ENCODE data around the gene PUM1.

PUM1 gene

DNA sequence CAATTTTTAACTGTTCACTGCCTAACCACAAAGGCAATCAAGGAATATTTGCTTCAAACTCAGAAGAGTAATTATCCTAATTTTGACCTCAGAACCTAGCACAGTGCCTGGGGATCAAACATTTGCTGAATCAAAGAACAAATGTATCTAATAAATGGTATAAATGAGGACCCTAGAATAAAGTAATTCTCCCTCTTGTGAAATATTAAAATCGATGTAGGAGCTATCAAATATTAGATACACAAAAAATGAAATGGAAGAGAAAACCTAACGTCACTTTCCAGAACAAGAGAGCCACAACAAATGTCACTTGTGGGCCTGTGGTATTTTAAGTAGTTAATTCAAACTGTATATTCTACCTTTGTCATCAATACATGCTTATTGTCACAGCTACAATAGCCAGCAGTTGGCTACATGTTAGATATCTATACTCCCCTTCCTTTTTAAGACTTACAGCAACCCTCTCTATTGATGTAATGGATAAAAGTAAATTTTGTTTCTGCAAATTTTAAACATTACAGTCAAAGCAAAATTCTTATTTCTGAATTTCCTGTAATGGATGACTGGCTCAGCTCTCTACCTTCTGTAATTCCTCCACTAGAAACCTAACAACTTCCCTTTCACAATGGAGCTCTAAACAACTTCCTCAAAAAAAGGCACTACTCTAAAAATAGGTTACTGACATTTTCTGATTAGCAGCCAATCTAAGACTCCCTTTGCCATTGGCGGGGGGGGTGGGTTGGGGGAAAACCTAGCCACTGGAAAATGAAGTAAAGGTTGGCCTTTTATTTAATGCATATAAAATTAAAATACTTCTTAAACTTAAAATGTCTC is 37.6 kb downstream of the PUM1 start:
- Histone ChIP-seq H3K4me3 (no peak overlapping the region), H3K9me3 (ENCODE audit: low read depth, low read length) (no peaks in the 10 kb centered on the region), H3K27ac (no peak overlapping the region), H3K36me3 (ENCODE audit: insufficient read depth, low read length) (peaks cover 59% of the 10 kb centered on the region), H3K9ac (ENCODE audit: insufficient read length) (no peak overlapping the region)
- no peak for DNase-seq (ENCODE audit: low read depth, low spot score)
- no peak for TF ChIP-seq POLR2AphosphoS5 (IDR thresholded peaks at IDR 0.05; ENCODE audit: borderline replicate concordance, low read depth, low read length)
- TF ChIP-seq FOXP2 (optimal IDR thresholded peaks at IDR 0.05; ENCODE audit: control extremely low read depth, extremely low read length, insufficient read depth), result no peak
- no peak for TF ChIP-seq EZH2 (IDR thresholded peaks at IDR 0.05)

GRCh38 chr1:31022259-31022658 is 43.3 kb downstream of the PUM1 start:
- TF ChIP-seq POLR2AphosphoS5 (IDR thresholded peaks at IDR 0.05; ENCODE audit: borderline replicate concordance, low read depth, low read length) (no peak), FOXP2 (optimal IDR thresholded peaks at IDR 0.05; ENCODE audit: control extremely low read depth, extremely low read length, insufficient read depth) (no peak), EZH2 (IDR thresholded peaks at IDR 0.05) (no peak)
- Histone ChIP-seq H3K9ac (ENCODE audit: insufficient read length) (no peak overlapping the region), H3K9me3 (ENCODE audit: low read depth, low read length) (no peaks in the 10 kb centered on the region), H3K36me3 (ENCODE audit: insufficient read depth, low read length) (peaks cover 70% of the 10 kb centered on the region), H3K4me3 (no peak overlapping the region), H3K27ac (no peak overlapping the region)
- DNase-seq (ENCODE audit: low read depth, low spot score), result no peak

DNA sequence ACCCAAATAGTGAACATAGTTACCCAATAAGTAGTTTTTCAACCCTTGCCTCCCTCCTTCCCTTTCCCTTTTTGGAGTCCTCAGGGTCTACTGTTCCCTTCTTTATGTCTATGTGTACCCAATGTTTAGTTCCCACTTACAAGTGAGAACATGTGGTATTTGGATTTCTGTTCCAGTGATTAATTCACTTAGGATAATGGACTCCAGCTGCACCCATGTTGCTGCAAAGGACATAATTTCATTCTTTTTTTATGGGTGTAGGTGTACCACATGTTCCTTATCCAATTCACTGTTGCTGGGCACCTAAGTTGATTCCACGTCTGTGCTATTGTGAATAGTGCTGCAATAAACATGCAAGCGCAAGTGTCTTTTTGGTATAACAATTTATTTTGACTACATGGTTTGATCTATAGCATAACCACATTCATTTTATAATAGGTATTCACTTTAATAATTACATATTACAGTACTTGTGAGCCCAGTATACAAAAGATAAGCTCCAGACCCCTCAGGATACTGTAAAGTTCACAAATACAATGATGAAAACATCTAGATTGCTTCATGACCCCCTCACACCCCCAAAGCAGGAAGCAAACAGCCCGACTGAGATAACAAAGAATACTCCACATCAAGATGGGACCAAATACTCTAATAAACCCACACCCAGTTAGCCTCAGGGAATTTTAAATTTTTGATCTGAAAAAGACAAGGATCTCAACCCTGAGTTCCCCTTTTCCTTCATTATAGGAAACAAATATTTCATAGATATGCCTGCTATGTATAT is 45.3 kb downstream of the PUM1 start:
- TF ChIP-seq POLR2AphosphoS5 (IDR thresholded peaks at IDR 0.05; ENCODE audit: borderline replicate concordance, low read depth, low read length) (no peak), FOXP2 (optimal IDR thresholded peaks at IDR 0.05; ENCODE audit: control extremely low read depth, extremely low read length, insufficient read depth) (no peak), EZH2 (IDR thresholded peaks at IDR 0.05) (no peak)
- H3K9me3 ChIP-seq (ENCODE audit: low read depth, low read length), result no peaks in the 10 kb centered on the region
- peak overlapping the region; percentile 11; the same call in 1 of the 2 replicates for H3K27ac ChIP-seq
- no peak for DNase-seq (ENCODE audit: low read depth, low spot score)
- H3K4me3 ChIP-seq, result no peak overlapping the region
- H3K9ac ChIP-seq (ENCODE audit: insufficient read length), result no peak overlapping the region
- peaks cover 62% of the 10 kb centered on the region for H3K36me3 ChIP-seq (ENCODE audit: insufficient read depth, low read length)

- H3K9me3 ChIP-seq (ENCODE audit: low read depth, low read length), result no peaks in the 10 kb centered on the region
- no peak overlapping the region for H3K4me3 ChIP-seq
- no peak for DNase-seq (ENCODE audit: low read depth, low spot score)
- H3K27ac ChIP-seq, result no peak overlapping the region
- TF ChIP-seq POLR2AphosphoS5 (IDR thresholded peaks at IDR 0.05; ENCODE audit: borderline replicate concordance, low read depth, low read length), result no peak
- TF ChIP-seq FOXP2 (optimal IDR thresholded peaks at IDR 0.05; ENCODE audit: control extremely low read depth, extremely low read length, insufficient read depth), result no peak
- no peak for TF ChIP-seq EZH2 (IDR thresholded peaks at IDR 0.05)
- no peak overlapping the region for H3K9ac ChIP-seq (ENCODE audit: insufficient read length)
- peaks cover 56% of the 10 kb centered on the region for H3K36me3 ChIP-seq (ENCODE audit: insufficient read depth, low read length)
Observed at GRCh38 chr1:31019401-31019800, 46.1 kb downstream of the PUM1 start.

- H3K27ac ChIP-seq, result no peak overlapping the region
- H3K9ac ChIP-seq (ENCODE audit: insufficient read length), result no peak overlapping the region
- H3K4me3 ChIP-seq, result no peak overlapping the region
- no peaks in the 10 kb centered on the region for H3K9me3 ChIP-seq (ENCODE audit: low read depth, low read length)
- H3K36me3 ChIP-seq (ENCODE audit: insufficient read depth, low read length), result peaks cover 32% of the 10 kb centered on the region
- no peak for DNase-seq (ENCODE audit: low read depth, low spot score)
- TF ChIP-seq POLR2AphosphoS5 (IDR thresholded peaks at IDR 0.05; ENCODE audit: borderline replicate concordance, low read depth, low read length) (no peak), FOXP2 (optimal IDR thresholded peaks at IDR 0.05; ENCODE audit: control extremely low read depth, extremely low read length, insufficient read depth) (no peak), EZH2 (IDR thresholded peaks at IDR 0.05) (no peak)
Observed at GRCh38 chr1:31016868-31017267, 48.6 kb downstream of the PUM1 start.

DNA sequence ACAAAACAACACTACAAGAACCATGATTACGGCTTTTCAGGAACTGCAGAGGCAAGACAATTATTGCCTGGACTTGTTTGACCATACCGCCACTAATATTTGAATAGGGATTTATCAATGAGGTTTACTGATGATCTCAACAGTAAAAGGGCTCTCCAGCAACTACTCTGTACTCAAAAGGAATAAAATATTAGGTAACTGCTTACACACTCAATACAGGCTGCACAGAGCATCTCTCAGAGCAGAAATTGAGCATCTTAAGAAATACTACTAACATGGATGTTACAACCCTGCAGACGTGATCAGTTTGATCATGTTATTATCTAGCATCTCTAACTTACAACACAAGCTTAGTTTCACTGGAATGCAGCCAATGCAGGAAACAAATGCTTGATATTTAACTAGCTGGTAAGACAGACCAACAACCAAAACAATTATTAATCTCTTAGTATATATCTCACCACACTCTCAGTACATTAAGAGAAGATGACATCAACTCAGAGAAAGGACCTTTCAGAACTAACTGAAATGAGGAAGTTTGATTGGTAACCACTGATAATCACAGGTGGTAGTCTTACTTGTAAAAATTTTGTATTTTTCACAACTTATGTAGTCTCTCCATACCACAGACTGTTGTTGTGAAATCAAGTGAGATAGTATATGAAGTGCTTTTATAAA is 52.2 kb downstream of the PUM1 start:
- H3K27ac ChIP-seq, result no peak overlapping the region
- no peak for DNase-seq (ENCODE audit: low read depth, low spot score)
- H3K9me3 ChIP-seq (ENCODE audit: low read depth, low read length), result no peaks in the 10 kb centered on the region
- no peak for TF ChIP-seq EZH2 (IDR thresholded peaks at IDR 0.05)
- TF ChIP-seq FOXP2 (optimal IDR thresholded peaks at IDR 0.05; ENCODE audit: control extremely low read depth, extremely low read length, insufficient read depth), result no peak
- TF ChIP-seq POLR2AphosphoS5 (IDR thresholded peaks at IDR 0.05; ENCODE audit: borderline replicate concordance, low read depth, low read length), result no peak
- H3K9ac ChIP-seq (ENCODE audit: insufficient read length), result no peak overlapping the region
- no peak overlapping the region for H3K4me3 ChIP-seq
- peaks cover 10% of the 10 kb centered on the region; the same call in 1 of the 2 replicates for H3K36me3 ChIP-seq (ENCODE audit: insufficient read depth, low read length)

DNA sequence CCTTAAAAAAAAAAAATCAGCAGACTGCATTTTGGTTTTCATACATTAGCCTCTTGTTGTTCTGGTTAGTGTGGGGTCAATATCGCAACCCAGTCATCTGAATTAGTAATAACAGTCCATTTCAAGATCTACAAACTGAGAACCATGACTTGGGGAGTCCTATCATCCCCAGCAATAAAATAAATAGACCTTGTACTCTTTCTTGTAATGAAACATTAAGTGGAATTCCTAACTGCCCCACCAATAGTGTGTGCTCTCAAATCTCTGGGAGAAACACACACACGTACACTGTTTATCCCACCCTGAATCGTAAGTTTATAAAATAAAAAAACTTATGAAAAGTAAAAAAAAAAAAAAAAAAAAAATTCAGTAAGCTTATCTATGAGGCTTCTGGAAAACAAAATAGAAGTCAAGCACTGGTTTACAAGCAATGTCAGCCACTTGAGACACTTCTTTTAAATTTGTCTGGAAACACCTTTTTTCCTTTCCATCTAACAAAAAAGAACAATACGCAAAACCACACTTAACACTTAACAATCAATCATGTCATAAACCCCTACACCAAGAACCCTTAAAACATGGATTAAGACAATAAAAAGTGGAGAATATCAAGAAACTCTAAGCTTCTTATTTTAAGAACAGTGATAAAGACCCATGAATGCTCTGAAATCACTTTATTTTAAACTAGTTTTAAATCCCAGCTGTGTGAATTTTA is 53.1 kb downstream of the PUM1 start:
- no peak overlapping the region for H3K9ac ChIP-seq (ENCODE audit: insufficient read length)
- no peak overlapping the region for H3K4me3 ChIP-seq
- TF ChIP-seq EZH2 (IDR thresholded peaks at IDR 0.05) (no peak), FOXP2 (optimal IDR thresholded peaks at IDR 0.05; ENCODE audit: control extremely low read depth, extremely low read length, insufficient read depth) (no peak), POLR2AphosphoS5 (IDR thresholded peaks at IDR 0.05; ENCODE audit: borderline replicate concordance, low read depth, low read length) (no peak)
- H3K27ac ChIP-seq, result no peak overlapping the region
- DNase-seq (ENCODE audit: low read depth, low spot score), result no peak
- no peaks in the 10 kb centered on the region for H3K9me3 ChIP-seq (ENCODE audit: low read depth, low read length)
- H3K36me3 ChIP-seq (ENCODE audit: insufficient read depth, low read length), result peaks cover 10% of the 10 kb centered on the region; the same call in 1 of the 2 replicates

Data from SK-N-MC (cell line).